GM20431 (cell line): ENCODE data around the gene FAM83F.
"Not testable (repeated sequence)": the region's sequence is repeated elsewhere in the genome, so short reads cannot be mapped to it uniquely, and the experiment has no call there.

Experiments used
- in situ Hi-C: fragments of 300-500 bp; cut with MseI, MboI; formaldehyde crosslinking; loops from one replicate; pipeline ENCODE4 v1.15.0; 2020; ENCODE audit warnings: low sequenced_read_pairs; ENCODE audit not compliant: unreplicated experiment

Gene FAM83F

DNA sequence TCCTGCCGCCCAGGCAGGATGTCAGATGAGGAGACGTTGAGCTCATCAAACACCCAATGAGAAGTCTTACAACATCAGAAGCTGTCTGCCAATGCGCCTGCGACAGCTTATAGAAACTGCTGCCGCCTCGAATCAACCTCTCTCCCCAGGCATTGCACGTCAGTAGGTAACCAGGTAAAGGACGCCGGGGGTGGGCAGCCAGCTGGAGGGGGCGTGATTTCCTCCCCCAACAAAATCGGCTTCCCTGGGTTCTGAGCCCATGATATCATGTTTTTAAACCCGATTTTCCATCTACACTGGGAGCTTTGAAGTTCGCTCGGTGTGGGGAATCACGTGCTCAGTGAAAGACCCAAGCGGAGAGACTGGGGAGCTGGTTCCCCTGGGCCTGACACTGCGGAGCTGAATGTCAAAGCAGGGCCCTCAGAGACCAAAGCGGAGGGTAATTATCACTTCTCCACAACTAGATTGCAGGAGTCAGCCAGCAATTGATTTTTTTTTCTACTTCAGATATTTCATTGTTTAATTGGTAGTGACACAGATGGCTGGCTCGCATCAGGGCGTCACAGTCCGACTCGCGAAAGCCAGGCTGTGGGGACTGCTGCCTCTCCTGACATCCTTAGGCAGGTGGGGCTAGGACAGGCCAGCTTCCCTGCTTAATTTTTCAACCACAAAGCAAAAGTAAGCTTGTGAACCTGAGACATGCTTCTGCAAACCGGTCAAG lies 15.4 kb downstream of the FAM83F start:
- in situ Hi-C loops = loop anchor here (10.0 kb wide), 1 partner anchor 455 kb away; no protein-coding TSS in a partner anchor

DNA sequence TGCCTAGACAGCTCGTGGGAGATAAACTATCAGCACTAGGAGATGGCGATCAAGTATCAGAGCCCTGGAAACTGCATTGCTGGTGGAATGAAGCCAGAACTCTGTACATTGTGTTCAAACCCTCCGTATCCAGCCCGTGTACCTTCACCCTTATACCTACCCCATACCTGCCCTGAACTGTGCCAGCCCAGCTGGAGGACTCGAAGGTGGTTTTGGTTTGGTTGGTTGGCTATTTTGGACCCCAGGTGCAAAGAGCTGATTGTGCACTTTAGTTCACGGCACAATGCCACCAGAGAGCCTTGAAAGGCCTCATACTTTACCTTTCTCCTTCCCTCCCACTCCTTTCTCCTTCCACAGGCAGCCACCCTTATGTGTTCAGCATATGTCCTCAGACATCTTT lies 16.0 kb downstream of the FAM83F start:
- in situ Hi-C loops = loop anchor here (10.0 kb wide), 1 partner anchor 456 kb away; no protein-coding TSS in a partner anchor

DNA sequence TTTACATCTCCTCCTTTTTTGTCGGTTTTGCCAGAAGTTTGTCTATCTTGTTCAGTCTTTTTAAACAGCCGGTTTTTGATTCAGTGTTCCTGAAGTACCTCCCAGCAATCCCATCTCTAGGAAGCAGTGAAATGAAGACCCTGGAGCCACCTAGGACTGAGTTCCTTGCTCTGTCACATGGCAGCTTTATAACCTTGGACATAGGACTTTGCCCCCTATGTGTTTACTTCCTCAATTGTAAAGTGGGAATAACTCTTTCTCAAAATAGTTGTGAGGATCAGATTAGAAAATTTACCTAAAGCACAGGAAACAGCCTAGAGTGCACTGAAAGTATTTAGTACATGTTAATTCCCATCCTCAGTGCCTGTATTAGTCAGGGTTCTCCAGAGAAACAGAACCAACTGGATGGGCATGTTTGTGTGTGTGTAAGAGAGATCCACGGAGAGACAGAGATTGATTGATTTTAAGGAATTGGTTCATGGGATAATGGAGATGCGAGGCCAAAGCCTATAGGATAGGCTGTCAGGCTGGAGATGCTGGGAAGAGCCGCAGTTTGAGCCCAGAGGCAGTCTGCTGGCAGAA lies 20.0 kb downstream of the FAM83F start:
- in situ Hi-C loops = loop anchor here (10.0 kb wide), 1 partner anchor 460 kb away; no protein-coding TSS in a partner anchor

DNA sequence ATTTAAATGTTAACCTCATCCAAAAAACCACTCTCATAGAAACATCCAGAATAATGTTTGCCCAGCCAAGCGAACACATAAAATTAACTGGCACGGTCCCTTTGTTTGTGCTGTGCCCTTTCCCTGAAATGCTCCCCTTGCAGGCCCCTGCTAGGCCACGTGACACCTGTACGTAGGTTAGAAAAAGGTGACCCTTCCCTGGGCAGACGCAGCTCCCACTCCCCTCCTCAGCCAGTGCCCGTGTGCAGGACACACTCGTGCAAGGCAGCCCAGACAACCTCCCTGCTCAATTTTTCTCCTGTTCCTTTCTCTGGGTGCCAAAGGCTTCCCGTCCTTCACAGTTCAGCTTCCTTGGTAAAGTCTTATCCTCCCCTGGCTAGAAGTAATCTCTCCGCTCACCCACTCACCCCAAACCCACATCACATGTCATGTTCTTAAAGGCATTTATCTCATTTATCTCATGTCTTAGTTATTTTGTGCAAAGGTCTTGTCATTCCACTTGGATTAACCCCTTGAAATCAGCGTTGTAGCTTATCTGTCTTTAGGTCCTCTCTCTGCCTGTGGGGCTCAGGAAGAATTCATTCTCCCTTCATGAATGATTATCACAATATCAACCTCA lies 20.7 kb downstream of the FAM83F start:
- in situ Hi-C loops = loop anchor here (10.0 kb wide), 1 partner anchor 461 kb away; no protein-coding TSS in a partner anchor

DNA sequence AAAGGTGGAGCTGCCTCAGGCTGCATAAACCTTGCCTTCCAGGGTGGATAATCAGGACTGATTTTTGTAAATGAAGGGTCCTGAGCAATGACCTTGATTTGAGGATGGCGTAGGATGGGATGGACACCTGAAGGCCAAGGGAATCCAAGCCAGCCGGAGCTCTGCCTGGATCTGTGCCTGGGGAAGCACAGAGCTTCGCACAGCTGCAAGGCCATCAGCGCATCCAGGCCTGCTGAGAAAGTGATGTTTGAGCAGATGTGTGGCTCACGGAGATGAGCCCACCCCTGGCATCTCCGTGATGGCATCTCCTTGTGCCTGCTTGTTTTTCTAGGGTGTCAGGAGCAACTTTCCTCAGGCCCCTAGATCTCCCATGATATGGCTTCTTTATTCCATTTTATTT lies 23.3 kb downstream of the FAM83F start:
- in situ Hi-C loops = loop anchor here (10.0 kb wide), 1 partner anchor 463 kb away; no protein-coding TSS in a partner anchor

DNA sequence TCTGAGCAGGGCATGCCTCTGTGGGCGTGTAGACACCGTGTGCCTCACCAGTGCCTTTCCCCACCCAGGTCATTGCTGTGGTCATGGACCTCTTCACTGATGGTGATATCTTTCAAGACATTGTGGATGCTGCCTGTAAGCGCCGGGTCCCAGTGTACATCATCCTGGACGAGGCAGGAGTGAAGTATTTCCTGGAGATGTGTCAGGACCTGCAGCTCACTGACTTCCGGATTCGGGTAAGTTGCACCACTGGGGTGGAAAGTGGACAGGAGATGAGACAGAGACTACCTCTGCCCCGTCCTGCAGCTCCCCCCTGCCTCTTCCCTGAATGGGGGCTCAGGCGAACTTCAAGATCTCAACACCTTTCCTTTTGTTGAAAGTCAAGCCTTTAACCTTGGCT lies 24.3 kb downstream of the FAM83F start:
- in situ Hi-C loops = loop anchor here (10.0 kb wide), 1 partner anchor 464 kb away; no protein-coding TSS in a partner anchor

DNA sequence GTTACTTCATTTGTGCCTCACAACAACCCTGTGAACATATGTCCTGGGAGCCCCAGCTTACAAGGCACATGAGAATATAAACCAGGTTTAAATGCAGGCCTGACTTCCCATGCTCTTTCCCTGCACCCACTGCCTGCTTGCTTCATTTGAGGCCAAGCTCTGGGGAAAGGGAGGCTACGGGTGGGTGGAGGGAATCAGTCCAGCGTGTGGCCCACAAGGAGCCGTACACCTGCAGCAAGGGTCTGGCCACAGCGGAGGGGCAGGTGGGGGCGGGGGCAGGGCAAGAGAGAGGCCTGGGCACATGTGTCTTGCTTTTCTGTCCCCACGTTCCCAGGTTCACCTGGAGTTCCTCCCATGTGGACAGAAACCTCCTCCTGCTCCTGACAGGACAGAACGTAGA lies 26.2 kb downstream of the FAM83F start:
- in situ Hi-C loops = no loop called here

DNA sequence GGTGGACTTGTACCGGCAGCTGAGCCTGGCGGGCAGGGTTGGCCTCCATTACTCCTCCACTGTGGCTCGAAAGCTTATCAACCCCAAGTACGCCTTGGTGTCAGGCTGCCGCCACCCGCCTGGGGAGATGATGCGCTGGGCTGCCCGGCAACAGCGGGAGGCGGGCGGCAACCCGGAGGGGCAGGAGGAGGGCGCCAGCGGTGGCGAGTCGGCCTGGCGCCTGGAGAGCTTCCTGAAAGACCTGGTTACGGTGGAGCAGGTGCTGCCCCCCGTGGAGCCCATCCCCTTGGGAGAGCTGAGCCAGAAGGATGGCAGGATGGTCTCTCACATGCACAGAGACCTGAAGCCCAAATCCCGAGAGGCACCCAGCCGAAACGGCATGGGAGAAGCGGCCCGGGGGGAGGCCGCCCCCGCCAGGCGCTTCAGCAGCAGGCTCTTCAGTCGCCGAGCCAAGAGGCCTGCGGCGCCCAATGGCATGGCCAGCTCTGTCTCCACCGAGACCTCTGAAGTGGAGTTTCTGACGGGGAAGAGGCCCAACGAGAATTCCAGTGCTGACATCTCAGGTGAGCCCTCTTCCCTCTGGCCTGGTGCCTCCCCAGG lies 26.7 kb downstream of the FAM83F start:
- in situ Hi-C loops = no loop called here

DNA sequence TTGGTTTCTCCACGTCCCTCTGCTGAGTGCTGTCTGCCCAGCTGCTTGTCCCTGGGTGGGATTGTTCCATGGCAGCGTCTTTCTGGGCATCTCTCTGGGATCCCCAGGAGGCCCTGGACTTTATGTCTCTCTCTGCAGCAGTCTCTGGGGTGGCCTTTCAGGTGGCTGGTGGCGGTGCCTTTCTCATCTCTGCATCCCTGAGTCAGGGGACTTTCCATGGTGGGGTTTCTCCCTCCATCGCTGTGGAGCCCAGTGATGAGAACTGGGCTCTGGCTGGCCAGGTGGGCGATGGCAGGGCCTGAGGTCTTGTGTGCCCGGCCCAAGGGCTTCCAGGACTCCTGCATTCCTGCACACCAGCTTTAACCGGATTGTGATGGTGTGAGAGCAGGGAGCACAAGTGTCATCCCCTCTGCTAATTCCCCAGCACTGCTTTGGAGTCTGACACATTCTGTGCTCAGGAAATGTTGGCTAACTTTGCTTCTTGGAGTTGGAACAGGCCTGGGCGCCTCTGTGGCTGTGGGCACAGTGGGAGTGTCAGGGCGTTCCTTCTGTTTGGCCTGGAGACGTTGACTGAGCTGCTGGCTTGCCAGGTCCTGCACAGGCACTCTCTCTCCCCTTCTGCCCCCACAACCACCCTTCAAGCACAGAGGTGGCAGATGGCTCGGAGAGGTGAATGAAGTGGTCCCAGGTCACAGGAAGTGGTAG lies 27.9 kb downstream of the FAM83F start:
- in situ Hi-C loops = no loop called here

DNA sequence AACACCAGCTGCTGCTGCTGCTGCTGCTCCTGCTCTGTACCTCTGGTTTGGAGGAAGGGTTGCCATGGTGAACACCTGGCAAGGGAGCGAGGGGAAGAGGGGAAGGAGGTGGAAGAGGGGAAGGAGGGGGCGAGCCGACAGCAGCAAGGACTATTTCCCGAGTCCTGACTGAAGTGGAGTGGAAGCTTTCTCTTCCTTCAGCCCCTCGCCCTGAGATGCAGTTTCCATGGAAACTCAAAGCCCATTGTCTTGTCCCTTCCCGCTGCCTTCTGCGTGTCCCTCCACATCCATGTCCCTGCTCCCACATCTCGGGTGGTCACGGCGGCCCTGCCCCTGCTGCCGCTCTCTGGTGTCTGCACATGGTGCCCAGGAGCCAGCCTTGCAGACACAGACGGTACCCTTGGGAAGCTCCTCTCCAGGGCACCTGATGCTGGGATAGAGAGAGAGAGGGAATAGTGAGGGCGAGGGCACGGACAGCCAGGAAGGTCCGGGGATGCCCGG lies 28.6 kb downstream of the FAM83F start:
- in situ Hi-C loops = no loop called here

DNA sequence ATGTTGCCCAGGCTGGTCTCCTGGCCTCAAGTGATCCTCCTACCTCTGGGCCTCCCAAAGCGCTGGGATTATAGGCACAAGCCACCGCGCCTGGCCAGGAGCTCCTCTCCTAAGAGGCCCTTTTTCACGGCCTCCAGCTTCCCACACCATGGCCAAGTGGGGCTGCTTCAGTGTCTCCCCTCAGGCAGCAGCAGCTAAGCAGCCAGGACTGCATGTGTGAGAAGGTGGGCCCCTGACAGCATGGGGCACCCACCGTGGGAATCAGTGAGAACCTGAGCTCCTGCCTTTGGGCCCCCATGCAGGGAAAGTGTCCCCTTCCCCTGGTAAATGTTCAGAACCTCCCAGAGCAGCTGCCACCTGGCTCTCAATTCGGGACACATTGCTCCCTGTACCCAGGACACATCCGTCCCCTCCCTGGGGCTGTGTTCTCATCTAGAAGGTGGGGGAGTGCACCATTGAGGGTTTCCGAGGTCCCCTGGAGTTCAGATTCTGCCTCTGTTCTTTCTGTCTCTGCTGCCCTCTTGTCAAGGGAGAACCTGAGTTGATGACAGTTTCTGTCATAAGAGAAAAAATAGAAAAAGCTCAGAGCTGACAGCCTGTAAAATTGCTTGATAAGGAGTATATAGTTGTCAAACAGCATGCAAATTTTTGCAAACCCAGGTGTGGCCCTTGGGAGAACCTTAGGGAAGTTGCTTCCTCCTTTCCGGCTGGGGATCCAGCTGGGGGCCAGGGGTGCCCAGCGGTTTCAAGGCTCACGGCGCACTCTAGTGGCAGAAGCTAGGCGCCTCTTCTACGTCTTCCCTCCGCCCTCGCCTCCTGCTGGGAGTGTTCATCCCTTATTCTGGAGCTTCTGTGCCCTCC lies 29.7 kb downstream of the FAM83F start:
- in situ Hi-C loops = no loop called here

DNA sequence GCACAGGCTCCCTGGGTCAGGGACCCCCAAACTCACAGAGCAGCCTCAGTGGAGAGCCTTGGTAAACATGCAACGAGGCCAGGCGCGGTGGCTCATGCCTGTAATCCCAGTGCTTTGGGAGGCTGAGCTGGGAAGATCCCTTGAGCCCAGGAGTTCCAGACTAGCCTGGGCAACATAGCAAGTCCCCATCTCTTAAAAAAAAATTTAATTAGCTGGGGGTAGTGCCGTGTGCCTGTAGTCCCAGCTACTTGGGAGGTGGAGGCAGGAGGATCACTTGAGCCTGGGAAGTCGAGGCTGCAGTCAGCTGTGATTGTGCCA lies 30.3 kb downstream of the FAM83F start:
- in situ Hi-C loops = not testable (repeated sequence)

DNA sequence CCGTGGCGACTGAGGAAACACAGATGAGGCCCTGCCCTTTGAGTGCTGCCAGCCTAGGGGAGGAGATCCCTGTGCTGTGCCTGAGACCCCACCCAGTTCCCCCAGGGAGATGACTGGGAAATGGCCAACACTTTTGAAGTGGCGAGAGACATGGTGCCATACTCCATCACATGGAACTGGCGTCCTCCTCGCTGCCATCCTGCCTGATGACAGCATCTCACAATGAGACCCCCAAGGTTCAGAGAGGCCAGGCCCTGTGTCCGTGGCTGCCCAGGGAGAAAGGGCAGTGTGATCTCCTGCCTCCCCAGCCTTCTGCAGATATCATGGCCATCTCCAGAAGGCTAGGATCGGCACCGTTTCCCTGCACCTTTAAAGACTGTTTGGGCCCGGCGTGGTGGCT lies 31.1 kb downstream of the FAM83F start:
- in situ Hi-C loops = no loop called here

DNA sequence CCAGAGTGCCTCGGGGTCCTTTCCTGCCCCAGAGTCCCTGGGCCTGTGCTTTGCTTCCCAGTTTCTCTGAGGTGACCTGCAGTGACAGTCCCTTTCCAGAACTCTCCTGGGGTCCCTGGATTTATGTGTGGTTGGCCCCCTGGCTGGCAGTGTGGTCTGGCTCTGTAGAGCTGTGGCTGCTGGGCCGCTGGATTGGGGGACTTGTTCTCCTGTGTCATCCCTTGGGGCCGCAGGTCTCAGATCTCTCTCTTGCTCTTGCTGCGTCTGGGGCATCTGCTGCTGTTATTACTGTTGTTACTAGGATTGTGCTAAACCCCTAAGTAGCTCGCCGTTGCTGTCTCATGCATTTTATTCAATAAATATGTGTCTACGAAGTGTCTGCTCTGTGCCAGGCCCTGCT lies 31.9 kb downstream of the FAM83F start:
- in situ Hi-C loops = no loop called here

DNA sequence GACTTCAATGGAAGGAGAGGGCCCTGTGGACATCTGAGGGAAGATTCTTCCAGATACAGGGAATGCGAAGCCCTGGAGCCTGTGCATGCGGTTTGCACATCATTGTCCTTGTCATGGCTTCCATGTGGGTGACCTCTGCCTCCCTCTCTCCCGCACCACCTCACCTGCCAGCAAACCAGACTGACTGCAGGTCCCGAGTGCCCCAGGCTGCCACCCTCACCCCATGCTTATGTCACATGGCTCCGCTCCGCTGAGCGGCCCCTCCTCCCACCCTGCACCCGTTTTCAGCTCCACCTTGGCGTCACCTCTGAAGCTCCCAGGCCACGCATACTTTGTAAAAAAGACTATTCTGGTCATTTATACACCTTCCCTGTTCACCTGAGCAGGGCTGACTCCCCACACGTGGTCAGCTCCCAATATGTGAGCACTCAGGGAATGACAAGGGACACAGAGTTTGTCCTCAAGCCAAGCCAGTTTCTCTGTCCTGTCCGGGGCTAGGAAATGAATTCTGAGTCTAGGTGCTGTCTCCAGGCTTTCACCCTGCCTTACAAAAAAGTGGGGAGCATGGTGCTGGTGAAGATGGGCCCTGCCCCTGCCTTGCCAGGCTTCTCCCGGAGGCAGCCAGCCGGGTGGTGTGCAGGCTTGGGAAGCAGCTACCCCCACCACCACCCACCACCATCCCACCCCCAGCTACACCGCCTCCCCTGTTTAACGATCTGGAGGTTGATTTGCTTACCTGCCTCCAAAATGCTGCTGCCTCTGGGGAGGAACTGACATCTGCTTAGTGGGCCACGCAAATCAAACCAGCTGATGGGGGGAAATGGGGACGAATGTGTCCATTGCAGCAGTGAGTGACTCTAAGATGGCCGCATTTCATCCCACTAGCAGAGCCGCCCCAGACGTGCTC lies 32.7 kb downstream of the FAM83F start:
- in situ Hi-C loops = no loop called here

DNA sequence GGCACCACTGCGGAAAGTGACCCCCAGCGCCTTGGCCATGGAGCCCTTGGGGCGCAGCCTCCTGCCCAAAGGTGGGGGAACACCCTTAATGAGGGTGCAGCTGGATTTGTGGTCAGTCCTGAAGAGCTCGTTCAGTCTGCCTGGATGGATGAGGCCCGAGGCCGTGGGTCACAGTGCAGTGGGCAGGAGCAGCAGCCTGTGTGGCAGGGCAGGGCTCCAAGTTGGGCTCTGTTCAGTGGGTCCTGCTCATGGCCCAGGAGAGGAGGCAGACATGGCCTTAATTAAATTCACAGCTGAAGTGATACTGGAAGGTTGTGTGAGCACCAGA lies 33.3 kb downstream of the FAM83F start:
- in situ Hi-C loops = no loop called here

DNA sequence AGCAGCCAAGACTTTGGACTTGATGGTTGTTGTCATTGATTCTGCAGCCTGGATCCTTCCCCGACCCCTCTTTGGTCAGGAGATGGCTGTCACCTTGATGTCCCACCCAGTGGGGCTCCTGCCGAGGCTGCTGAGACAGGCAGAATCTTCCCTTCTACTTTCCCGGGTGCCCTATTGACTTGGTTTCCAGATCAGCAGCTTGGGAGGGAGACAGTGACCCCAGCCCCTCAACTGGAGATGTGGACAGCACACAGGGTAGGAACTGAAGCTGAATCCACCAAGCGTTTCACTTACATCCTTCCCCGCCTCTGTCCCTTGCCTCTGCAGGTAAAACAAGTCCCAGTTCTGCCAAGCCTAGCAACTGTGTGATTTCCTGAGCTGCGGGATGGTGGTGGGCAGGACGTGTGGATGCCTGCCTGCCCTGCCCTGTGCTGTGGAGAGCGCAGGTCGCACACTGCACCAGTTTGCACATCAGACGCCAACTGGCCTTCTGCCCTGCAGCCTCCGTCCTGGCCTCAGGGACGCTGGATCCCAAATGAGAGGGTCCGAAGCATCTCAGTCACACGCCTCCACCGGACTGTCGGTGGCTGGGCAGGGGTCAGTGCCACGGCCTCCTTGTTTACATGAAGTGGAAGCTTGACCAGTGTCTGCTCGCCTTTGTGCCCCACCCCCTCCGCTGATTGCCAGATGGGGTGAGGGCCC lies 34.6 kb downstream of the FAM83F start:
- in situ Hi-C loops = no loop called here
